ENCODE measurements around the gene HADHA. TPM values are rescaled to one million over a fixed set of nuclear protein-coding genes. Genes with fewer than 3 reads are reported as not detected.

HADHA gene
- total and polyA plus RNA-seq, 2 donors (not counting 3 experiments of a cell fraction or from before 2014, with no cell fraction given) = 79.4 to 158 TPM

- Histone ChIP-seq H2AFZ (ENCODE audit: low read depth, low read length) (no peak overlapping the region), H3K27me3 (ENCODE audit: control insufficient read depth in 2 of 2, insufficient read depth in 2 of 2, low read length in 2 of 2) (no peaks in the 10 kb centered on the region), H3K27ac (ENCODE audit: insufficient read depth, low read depth, low read length) (no peak overlapping the region), H3K4me2 (ENCODE audit: insufficient read depth, low read length) (peak overlapping the region; percentile 51), H3K9me1 (replicated peaks; ENCODE audit: control insufficient read depth, extremely low read depth, insufficient read depth, low read length) (no peaks in the 10 kb centered on the region), H3K9me3 (replicated peaks; ENCODE audit: control insufficient read depth, insufficient read depth, low read length) (no peaks in the 10 kb centered on the region), H3K4me3 (replicated peaks in 1 of 3; ENCODE audit: insufficient read depth in 1 of 3, low read depth in 1 of 3, low read length in 3 of 3) (no peak overlapping the region), H3K4me1 (ENCODE audit: control insufficient read depth, extremely low read depth, insufficient read depth, low read length) (peaks cover 8% of the 10 kb centered on the region), H3K36me3 (ENCODE audit: control insufficient read depth in 2 of 2, extremely low read depth in 1 of 2, insufficient read depth in 2 of 2, low read length in 2 of 2) (peaks cover 16 to 31% of the 10 kb centered on the region in 2 experiments), H4K20me1 (replicated peaks; ENCODE audit: control insufficient read depth, extremely low read depth, insufficient read depth, low read length) (no peaks in the 10 kb centered on the region), H3K79me2 (ENCODE audit: control insufficient read depth, insufficient read depth, low read length) (no peaks in the 10 kb centered on the region), H3K9ac (replicated peaks; ENCODE audit: extremely low read depth, insufficient read depth, low read length) (no peak overlapping the region)
- FAIRE-seq (peak; percentile 60), DNase-seq (ENCODE audit: low read depth, low spot score) (peak; percentile 48)
- dilution Hi-C loops (cut with MboI; ENCODE audit: extremely low pct_ligation_motif_present, low sequenced_read_pairs) = no loop called here
- BruUV-seq (replicated peaks) = no TSS peak
- intact Hi-C loops (cut with micrococcal nuclease) = no loop called here
- no peak for TF ChIP-seq MYC (IDR thresholded peaks at IDR 0.05; ENCODE audit: low read depth, low read length)
- TF ChIP-seq JUN (IDR thresholded peaks at IDR 0.05; ENCODE audit: borderline replicate concordance, insufficient read depth, insufficient read length, low read depth) = peak; percentile 7
- no peak for TF ChIP-seq CTCF (IDR thresholded peaks at IDR 0.05; ENCODE audit: extremely low read depth in 1 of 2, insufficient read depth in 1 of 2, low read depth in 1 of 2, low read length in 2 of 2)
- TF ChIP-seq FOS (IDR thresholded peaks at IDR 0.05; ENCODE audit: borderline replicate concordance, insufficient read depth, low read length) = peak; percentile 53
- TF ChIP-seq MAX (IDR thresholded peaks at IDR 0.05; ENCODE audit: insufficient read depth, insufficient read length) = no peak
- no peak for TF ChIP-seq EZH2 (IDR thresholded peaks at IDR 0.05; ENCODE audit: borderline replicate concordance, low read depth, low read length, severe bottlenecking)
- TF ChIP-seq GATA2 (IDR thresholded peaks at IDR 0.05; ENCODE audit: insufficient read depth, insufficient read length, low read depth, low read length) = no peak
- TF ChIP-seq POLR2A (IDR thresholded peaks at IDR 0.05; ENCODE audit: low read depth, low read length) = no peak
- peak; percentile 14 for TF ChIP-seq POLR2AphosphoS5 (IDR thresholded peaks at IDR 0.05; ENCODE audit: insufficient read depth, low read depth, low read length)
- ChIA-PET CTCF (interaction anchor here (0.6 to 1.8 kb wide), 3 partner anchors 14 to 142 kb away, joined by 3 to 9 read pairs (median 3); partner anchors contain the start of genes HADHA and HADHB), POLR2A (no interaction called here)
These were observed 14.8 kb downstream of the HADHA start for GRCh38 chr2:26229595-26229994.
